GM23338 (cell line): Measurements from ENCODE around the gene RRP8. TPM values are rescaled to one million over a fixed set of nuclear protein-coding genes. Genes with fewer than 3 reads are reported as not detected.

Source experiments
- ATAC-seq: fragments of 200-7000 bp; cut with Tn5 transposase; 3 replicates; pipeline ENCODE4 v1.9.1; 2020
- DNase-seq: peaks from one replicate; pipeline ENCODE4 v3.0.0-alpha.2; 2015; ENCODE audit warnings: low spot score
- H2AFZ ChIP-seq: fragments of 200-600 bp; sonication (generic); 2 replicates; pipeline ENCODE4 v1.8.0; 2016; ENCODE audit warnings: antibody characterized with exemption, mild to moderate bottlenecking, moderate library complexity
- H3F3A ChIP-seq: fragments of 200-600 bp; sonication (generic); replicated peaks from 2 replicates; pipeline ENCODE4 v1.8.0; 2017; ENCODE audit warnings: antibody characterized with exemption, mixed run types, low read depth
- H3K27ac ChIP-seq: fragments of 200-600 bp; sonication (generic); 2 replicates; pipeline ENCODE4 v1.6.1; 2016; ENCODE audit warnings: low read depth
- H3K27me3 ChIP-seq: fragments of 200-600 bp; sonication (generic); 2 replicates; pipeline ENCODE4 v1.8.0; 2016; ENCODE audit warnings: mild to moderate bottlenecking, mixed run types, moderate library complexity; ENCODE audit not compliant: insufficient read depth
- H3K36me3 ChIP-seq: fragments of 200-600 bp; sonication (generic); 2 replicates; pipeline ENCODE4 v1.8.0; 2016; ENCODE audit warnings: mild to moderate bottlenecking; ENCODE audit not compliant: insufficient read depth
- H3K4me1 ChIP-seq: fragments of 200-600 bp; sonication (generic); 2 replicates; pipeline ENCODE4 v1.8.0; 2016; ENCODE audit warnings: mild to moderate bottlenecking, moderate library complexity; ENCODE audit not compliant: insufficient read depth
- H3K4me2 ChIP-seq: fragments of 200-600 bp; sonication (generic); 2 replicates; pipeline ENCODE4 v1.7.1; 2017; ENCODE audit warnings: mixed run types
- H3K4me3 ChIP-seq: fragments of 200-600 bp; sonication (generic); 2 replicates; pipeline ENCODE4 v1.6.1; 2016; ENCODE audit warnings: mixed run types
- H3K79me2 ChIP-seq: fragments of 200-600 bp; sonication (generic); replicated peaks from 2 replicates; pipeline ENCODE4 v1.8.0; 2017; ENCODE audit warnings: mild to moderate bottlenecking; ENCODE audit not compliant: insufficient read depth
- H3K9me2 ChIP-seq: fragments of 200-600 bp; sonication (generic); 2 replicates; pipeline ENCODE4 v1.8.0; 2017; ENCODE audit not compliant: insufficient read depth
- H4K20me1 ChIP-seq: fragments of 200-600 bp; sonication (generic); replicated peaks from 2 replicates; pipeline ENCODE4 v1.8.0; 2017; ENCODE audit warnings: mild to moderate bottlenecking; ENCODE audit not compliant: insufficient read depth
- H3K27ac Mint-ChIP-seq: 2 replicates; pipeline ENCODE4 v1.8.0; 2020; ENCODE audit warnings: inconsistent platforms, mild to moderate bottlenecking, moderate library complexity, mixed read lengths
- H3K27me3 Mint-ChIP-seq: 3 replicates; pipeline ENCODE4 v1.8.0; 2022; ENCODE audit warnings: low read depth, mild to moderate bottlenecking, moderate library complexity, mixed read lengths, inconsistent platforms; ENCODE audit not compliant: insufficient read depth, poor library complexity
- H3K36me3 Mint-ChIP-seq: 3 replicates; pipeline ENCODE4 v1.8.0; 2021; ENCODE audit warnings: low read depth, mild to moderate bottlenecking, inconsistent platforms, moderate library complexity, mixed read lengths
- H3K4me1 Mint-ChIP-seq: 3 replicates; pipeline ENCODE4 v1.8.0; 2020; ENCODE audit warnings: mild to moderate bottlenecking, inconsistent platforms, mixed read lengths
- H3K4me3 Mint-ChIP-seq: 3 replicates; pipeline ENCODE4 v1.8.0; 2021; ENCODE audit warnings: moderate library complexity, mild to moderate bottlenecking, inconsistent platforms, mixed read lengths
- H3K9me3 Mint-ChIP-seq: 3 replicates; pipeline ENCODE4 v1.8.0; 2020; ENCODE audit warnings: moderate library complexity, mild to moderate bottlenecking, inconsistent platforms, mixed read lengths
- CREB1 ChIP-seq: fragments of 250-450 bp; sonication (Bioruptor Pico); IDR thresholded peaks from 2 replicates; pipeline ENCODE4 v1.5.0; 2020; ENCODE audit warnings: low read depth, mild to moderate bottlenecking, moderate library complexity
- EZH2 ChIP-seq: fragments of 200-600 bp; sonication (generic); IDR thresholded peaks from one replicate; pipeline ENCODE4 v1.8.0; 2017; ENCODE audit warnings: antibody characterized with exemption, mild to moderate bottlenecking, low read depth; ENCODE audit not compliant: unreplicated experiment
- EZH2phosphoT487 ChIP-seq: fragments of 200-600 bp; sonication (generic); IDR thresholded peaks from one replicate; pipeline ENCODE4 v1.8.1; 2018; ENCODE audit warnings: antibody characterized with exemption; ENCODE audit not compliant: unreplicated experiment
- JUNB ChIP-seq: IDR thresholded peaks from one replicate; pipeline ENCODE4 v1.6.1; 2016; ENCODE audit warnings: antibody characterized with exemption; ENCODE audit not compliant: unreplicated experiment
- NANOG ChIP-seq: IDR thresholded peaks from 2 replicates; pipeline ENCODE4 v1.6.1; 2016; ENCODE audit warnings: antibody characterized with exemption, borderline replicate concordance
- POLR2AphosphoS5 ChIP-seq: IDR thresholded peaks from 2 replicates; pipeline ENCODE4 v1.6.1; 2016; ENCODE audit warnings: antibody characterized with exemption, low read depth
- STAT1 ChIP-seq: IDR thresholded peaks from one replicate; pipeline ENCODE4 v1.6.1; 2016; ENCODE audit warnings: antibody characterized with exemption; ENCODE audit not compliant: unreplicated experiment
- ZNF114 ChIP-seq: fragments of 250-450 bp; sonication (Bioruptor Pico); IDR thresholded peaks from 2 replicates; pipeline ENCODE4 v1.5.0; 2020; ENCODE audit warnings: mild to moderate bottlenecking, moderate library complexity
- ZNF331 ChIP-seq: fragments of 250-450 bp; sonication (Bioruptor Pico); IDR thresholded peaks from 2 replicates; pipeline ENCODE4 v1.5.0; 2020; ENCODE audit warnings: low read depth, mild to moderate bottlenecking, moderate library complexity
- polyA plus RNA-seq: library from polyadenylated mRNA; unstranded; fragments of >200 nt; fragmentation: Nextera tagmentation; extraction: Ambion mirVana; gene quantifications from 2 replicates; pipeline ENCODE4 v1.2.1, GENCODE V29; 2016
- total RNA-seq: library from RNA; depleted of rRNA; stranded (reverse); fragments of >200 nt; shearing (Covaris generic); gene quantifications from 2 replicates; pipeline ENCODE4 v1.2.3, GENCODE V29; 2014
- TF ChIP-seq, protein P1 (sequence below), 2 experiments: fragments of 200-600 bp in 1 of 2; sonication (generic) in 1 of 2; conservative IDR thresholded peaks; 2 replicates each; pipeline versions ENCODE4 v1.5.1 to v1.6.1; 2016 to 2017; ENCODE audit warnings: antibody characterized with exemption in 2 of 2, low read depth in 2 of 2, mild to moderate bottlenecking in 2 of 2, moderate library complexity in 1 of 2
- TF ChIP-seq, protein P2 (sequence below): IDR thresholded peaks from 2 replicates; pipeline ENCODE4 v1.6.1; 2016; ENCODE audit warnings: antibody characterized with exemption
- TF ChIP-seq, protein P3 (sequence below): fragments of 250-450 bp; sonication (Bioruptor Pico); IDR thresholded peaks from 2 replicates; pipeline ENCODE4 v1.5.0; 2020; ENCODE audit warnings: mild to moderate bottlenecking, moderate library complexity
- TF ChIP-seq, protein P4 (sequence below): IDR thresholded peaks from one replicate; pipeline ENCODE4 v1.6.1; 2018; ENCODE audit warnings: antibody characterized with exemption; ENCODE audit not compliant: unreplicated experiment

The RRP8 gene
- total and polyA plus RNA-seq, 2 experiments from 2014 or later = 7.4 to 13.7 TPM

DNA sequence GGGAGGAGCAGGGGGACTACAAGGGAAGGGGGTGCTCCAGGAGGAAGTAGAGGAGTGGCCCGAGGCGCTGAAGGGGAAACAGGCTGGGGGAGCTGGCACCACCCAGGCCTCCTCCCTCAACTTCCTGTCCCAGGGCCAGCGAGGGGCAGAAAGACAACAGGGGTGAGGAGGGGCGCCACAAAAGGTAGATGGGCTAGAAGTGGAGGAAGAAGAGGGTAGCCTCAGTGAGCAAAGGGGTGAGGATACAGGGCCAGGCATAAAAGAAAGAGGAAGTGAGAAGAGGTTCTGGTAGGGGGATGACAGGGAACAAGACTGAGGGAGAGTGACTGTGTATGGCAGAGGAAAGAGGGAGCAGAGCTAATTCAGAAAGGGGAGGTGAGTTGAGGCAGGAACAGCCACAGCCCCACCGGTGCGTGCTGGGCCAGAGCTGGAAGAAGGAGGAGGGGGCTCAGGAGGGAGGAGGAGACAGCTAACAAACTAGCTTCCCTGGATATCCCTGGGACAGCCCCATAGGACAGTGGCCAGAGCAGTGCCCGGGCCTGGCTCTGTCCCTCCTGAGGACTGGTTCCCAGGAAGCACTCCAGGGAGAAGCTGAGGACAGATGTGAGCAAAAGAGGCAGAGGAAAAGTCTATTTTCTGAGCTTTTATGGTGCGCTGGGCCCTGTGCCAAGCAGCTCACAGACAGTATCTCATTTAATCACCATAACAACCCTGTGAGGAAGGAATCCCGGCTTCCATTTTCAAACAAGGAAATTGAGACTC, 43.7 kb upstream of the RRP8 start:
- Histone ChIP-seq H3K27ac (no peak overlapping the region), H3K9me2 (0 out of 2 replicates have a peak, but pooled peaks cover 7% of the 10 kb centered on the region), H3K27me3 (peaks cover 9% of the 10 kb centered on the region; the same call in 1 of the 2 replicates), H3K4me2 (peak overlapping the region; percentile 67), H3F3A (no peaks in the 10 kb centered on the region), H3K4me1 (peaks cover 13% of the 10 kb centered on the region; the same call in 1 of the 2 replicates), H3K79me2 (no peaks in the 10 kb centered on the region), H3K36me3 (no peaks in the 10 kb centered on the region), H3K4me3 (peak overlapping the region; percentile 27; the same call in 1 of the 2 replicates), H4K20me1 (no peaks in the 10 kb centered on the region), H2AFZ (peak overlapping the region; percentile 63; the same call in 1 of the 2 replicates)
- no peak overlapping the region for H3K4me3 Mint-ChIP-seq
- DNase-seq (peak; percentile 43), ATAC-seq (peak; percentile 85)
- no peaks in the 10 kb centered on the region for H3K4me1 Mint-ChIP-seq
- no peak overlapping the region for H3K27ac Mint-ChIP-seq
- no peaks in the 10 kb centered on the region for H3K36me3 Mint-ChIP-seq
- TF ChIP-seq POLR2AphosphoS5 = no peak
- TF ChIP-seq, protein P1, sequence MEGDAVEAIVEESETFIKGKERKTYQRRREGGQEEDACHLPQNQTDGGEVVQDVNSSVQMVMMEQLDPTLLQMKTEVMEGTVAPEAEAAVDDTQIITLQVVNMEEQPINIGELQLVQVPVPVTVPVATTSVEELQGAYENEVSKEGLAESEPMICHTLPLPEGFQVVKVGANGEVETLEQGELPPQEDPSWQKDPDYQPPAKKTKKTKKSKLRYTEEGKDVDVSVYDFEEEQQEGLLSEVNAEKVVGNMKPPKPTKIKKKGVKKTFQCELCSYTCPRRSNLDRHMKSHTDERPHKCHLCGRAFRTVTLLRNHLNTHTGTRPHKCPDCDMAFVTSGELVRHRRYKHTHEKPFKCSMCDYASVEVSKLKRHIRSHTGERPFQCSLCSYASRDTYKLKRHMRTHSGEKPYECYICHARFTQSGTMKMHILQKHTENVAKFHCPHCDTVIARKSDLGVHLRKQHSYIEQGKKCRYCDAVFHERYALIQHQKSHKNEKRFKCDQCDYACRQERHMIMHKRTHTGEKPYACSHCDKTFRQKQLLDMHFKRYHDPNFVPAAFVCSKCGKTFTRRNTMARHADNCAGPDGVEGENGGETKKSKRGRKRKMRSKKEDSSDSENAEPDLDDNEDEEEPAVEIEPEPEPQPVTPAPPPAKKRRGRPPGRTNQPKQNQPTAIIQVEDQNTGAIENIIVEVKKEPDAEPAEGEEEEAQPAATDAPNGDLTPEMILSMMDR (conservative IDR thresholded peaks at IDR 0.05; ENCODE audit: low read depth in 2 of 2) = no peak
- no peak for TF ChIP-seq EZH2
- no peak for TF ChIP-seq JUNB
- TF ChIP-seq, protein P2, sequence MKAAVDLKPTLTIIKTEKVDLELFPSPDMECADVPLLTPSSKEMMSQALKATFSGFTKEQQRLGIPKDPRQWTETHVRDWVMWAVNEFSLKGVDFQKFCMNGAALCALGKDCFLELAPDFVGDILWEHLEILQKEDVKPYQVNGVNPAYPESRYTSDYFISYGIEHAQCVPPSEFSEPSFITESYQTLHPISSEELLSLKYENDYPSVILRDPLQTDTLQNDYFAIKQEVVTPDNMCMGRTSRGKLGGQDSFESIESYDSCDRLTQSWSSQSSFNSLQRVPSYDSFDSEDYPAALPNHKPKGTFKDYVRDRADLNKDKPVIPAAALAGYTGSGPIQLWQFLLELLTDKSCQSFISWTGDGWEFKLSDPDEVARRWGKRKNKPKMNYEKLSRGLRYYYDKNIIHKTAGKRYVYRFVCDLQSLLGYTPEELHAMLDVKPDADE = no peak
- no peak for TF ChIP-seq STAT1
- no peak for TF ChIP-seq CREB1 (CRISPR knock-in tag)
- TF ChIP-seq, protein P3, sequence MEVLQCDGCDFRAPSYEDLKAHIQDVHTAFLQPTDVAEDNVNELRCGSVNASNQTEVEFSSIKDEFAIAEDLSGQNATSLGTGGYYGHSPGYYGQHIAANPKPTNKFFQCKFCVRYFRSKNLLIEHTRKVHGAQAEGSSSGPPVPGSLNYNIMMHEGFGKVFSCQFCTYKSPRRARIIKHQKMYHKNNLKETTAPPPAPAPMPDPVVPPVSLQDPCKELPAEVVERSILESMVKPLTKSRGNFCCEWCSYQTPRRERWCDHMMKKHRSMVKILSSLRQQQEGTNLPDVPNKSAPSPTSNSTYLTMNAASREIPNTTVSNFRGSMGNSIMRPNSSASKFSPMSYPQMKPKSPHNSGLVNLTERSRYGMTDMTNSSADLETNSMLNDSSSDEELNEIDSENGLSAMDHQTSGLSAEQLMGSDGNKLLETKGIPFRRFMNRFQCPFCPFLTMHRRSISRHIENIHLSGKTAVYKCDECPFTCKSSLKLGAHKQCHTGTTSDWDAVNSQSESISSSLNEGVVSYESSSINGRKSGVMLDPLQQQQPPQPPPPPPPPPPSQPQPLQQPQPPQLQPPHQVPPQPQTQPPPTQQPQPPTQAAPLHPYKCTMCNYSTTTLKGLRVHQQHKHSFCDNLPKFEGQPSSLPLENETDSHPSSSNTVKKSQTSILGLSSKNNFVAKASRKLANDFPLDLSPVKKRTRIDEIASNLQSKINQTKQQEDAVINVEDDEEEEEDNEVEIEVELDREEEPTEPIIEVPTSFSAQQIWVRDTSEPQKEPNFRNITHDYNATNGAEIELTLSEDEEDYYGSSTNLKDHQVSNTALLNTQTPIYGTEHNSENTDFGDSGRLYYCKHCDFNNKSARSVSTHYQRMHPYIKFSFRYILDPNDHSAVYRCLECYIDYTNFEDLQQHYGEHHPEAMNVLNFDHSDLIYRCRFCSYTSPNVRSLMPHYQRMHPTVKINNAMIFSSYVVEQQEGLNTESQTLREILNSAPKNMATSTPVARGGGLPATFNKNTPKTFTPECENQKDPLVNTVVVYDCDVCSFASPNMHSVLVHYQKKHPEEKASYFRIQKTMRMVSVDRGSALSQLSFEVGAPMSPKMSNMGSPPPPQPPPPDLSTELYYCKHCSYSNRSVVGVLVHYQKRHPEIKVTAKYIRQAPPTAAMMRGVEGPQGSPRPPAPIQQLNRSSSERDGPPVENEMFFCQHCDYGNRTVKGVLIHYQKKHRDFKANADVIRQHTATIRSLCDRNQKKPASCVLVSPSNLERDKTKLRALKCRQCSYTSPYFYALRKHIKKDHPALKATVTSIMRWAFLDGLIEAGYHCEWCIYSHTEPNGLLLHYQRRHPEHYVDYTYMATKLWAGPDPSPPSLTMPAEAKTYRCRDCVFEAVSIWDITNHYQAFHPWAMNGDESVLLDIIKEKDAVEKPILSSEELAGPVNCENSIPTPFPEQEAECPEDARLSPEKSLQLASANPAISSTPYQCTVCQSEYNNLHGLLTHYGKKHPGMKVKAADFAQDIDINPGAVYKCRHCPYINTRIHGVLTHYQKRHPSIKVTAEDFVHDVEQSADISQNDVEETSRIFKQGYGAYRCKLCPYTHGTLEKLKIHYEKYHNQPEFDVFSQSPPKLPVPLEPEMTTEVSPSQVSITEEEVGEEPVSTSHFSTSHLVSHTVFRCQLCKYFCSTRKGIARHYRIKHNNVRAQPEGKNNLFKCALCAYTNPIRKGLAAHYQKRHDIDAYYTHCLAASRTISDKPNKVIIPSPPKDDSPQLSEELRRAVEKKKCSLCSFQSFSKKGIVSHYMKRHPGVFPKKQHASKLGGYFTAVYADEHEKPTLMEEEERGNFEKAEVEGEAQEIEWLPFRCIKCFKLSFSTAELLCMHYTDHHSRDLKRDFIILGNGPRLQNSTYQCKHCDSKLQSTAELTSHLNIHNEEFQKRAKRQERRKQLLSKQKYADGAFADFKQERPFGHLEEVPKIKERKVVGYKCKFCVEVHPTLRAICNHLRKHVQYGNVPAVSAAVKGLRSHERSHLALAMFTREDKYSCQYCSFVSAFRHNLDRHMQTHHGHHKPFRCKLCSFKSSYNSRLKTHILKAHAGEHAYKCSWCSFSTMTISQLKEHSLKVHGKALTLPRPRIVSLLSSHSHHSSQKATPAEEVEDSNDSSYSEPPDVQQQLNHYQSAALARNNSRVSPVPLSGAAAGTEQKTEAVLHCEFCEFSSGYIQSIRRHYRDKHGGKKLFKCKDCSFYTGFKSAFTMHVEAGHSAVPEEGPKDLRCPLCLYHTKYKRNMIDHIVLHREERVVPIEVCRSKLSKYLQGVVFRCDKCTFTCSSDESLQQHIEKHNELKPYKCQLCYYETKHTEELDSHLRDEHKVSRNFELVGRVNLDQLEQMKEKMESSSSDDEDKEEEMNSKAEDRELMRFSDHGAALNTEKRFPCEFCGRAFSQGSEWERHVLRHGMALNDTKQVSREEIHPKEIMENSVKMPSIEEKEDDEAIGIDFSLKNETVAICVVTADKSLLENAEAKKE (CRISPR knock-in tag) = no peak
- TF ChIP-seq, protein P4, sequence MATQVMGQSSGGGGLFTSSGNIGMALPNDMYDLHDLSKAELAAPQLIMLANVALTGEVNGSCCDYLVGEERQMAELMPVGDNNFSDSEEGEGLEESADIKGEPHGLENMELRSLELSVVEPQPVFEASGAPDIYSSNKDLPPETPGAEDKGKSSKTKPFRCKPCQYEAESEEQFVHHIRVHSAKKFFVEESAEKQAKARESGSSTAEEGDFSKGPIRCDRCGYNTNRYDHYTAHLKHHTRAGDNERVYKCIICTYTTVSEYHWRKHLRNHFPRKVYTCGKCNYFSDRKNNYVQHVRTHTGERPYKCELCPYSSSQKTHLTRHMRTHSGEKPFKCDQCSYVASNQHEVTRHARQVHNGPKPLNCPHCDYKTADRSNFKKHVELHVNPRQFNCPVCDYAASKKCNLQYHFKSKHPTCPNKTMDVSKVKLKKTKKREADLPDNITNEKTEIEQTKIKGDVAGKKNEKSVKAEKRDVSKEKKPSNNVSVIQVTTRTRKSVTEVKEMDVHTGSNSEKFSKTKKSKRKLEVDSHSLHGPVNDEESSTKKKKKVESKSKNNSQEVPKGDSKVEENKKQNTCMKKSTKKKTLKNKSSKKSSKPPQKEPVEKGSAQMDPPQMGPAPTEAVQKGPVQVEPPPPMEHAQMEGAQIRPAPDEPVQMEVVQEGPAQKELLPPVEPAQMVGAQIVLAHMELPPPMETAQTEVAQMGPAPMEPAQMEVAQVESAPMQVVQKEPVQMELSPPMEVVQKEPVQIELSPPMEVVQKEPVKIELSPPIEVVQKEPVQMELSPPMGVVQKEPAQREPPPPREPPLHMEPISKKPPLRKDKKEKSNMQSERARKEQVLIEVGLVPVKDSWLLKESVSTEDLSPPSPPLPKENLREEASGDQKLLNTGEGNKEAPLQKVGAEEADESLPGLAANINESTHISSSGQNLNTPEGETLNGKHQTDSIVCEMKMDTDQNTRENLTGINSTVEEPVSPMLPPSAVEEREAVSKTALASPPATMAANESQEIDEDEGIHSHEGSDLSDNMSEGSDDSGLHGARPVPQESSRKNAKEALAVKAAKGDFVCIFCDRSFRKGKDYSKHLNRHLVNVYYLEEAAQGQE = no peak
- no peak for TF ChIP-seq ZNF114
- TF ChIP-seq EZH2phosphoT487 = no peak
- no peak for TF ChIP-seq ZNF331
- no peak for TF ChIP-seq NANOG
- H3K9me3 Mint-ChIP-seq = no peaks in the 10 kb centered on the region
- no peaks in the 10 kb centered on the region for H3K27me3 Mint-ChIP-seq
